HepG2 (cell line): ENCODE results near the gene CADPS. TPM values are rescaled to one million over a fixed set of nuclear protein-coding genes. Genes with fewer than 3 reads are reported as not detected.

Experiments
- ATAC-seq: fragments of 200-7000 bp; cut with Tn5 transposase; 3 replicates; pipeline ENCODE4 v1.9.1; 2020; ENCODE audit warnings: mild to moderate bottlenecking, moderate library complexity
- BruUV-seq: library from RNA; stranded (reverse); fragments of 400-500 nt; replicated peaks from 2 replicates; lab custom pipeline; 2021; lab: Mats Ljungman, UMichigan
- CTCF ChIA-PET: fragments of 300-600 bp; formaldehyde crosslinking; extraction: SDS; loops from one replicate; lab custom pipeline; 2021; ENCODE audit warnings: low total read pairs, inconsistent platforms, low intra/inter-chr PET ratio; lab: Yijun Ruan, JAX
- POLR2A ChIA-PET: fragments of 350-600 bp; sonication (Branson Sonifier 250); formaldehyde crosslinking; loops from one replicate; lab custom pipeline; 2020; ENCODE audit warnings: antibody characterized with exemption, inconsistent platforms; lab: Yijun Ruan, JAX
- DNase-seq: peaks from one replicate; pipeline ENCODE4 v3.0.0-alpha.2; 2015; ENCODE audit warnings: low spot score
- FAIRE-seq: peaks from 3 replicates; lab custom pipeline; 2011; peaks lifted over from hg19 to GRCh38; lab: Jason Lieb, UNC
- H2AFZ ChIP-seq: one replicate; pipeline ENCODE4 v1.6.1; 2011; ENCODE audit warnings: low read length, inconsistent platforms
- H3K27ac ChIP-seq: fragments of 300-600 bp; 3 replicates; pipeline ENCODE4 v1.8.0; 2011; ENCODE audit warnings: mixed run types, mild to moderate bottlenecking, mixed read lengths, low read length, inconsistent platforms; ENCODE audit not compliant: insufficient read depth; ENCODE audit errors: extremely low read length
- H3K27me3 ChIP-seq, 2 experiments: fragments of 200-600 bp in 1 of 2; 2 replicates in 1 of 2; 3 replicates in 1 of 2; pipeline versions ENCODE4 v1.6.0 to v1.8.0; 2011; ENCODE audit warnings: low read length in 2 of 2, mild to moderate bottlenecking in 2 of 2, moderate library complexity in 2 of 2, inconsistent platforms in 1 of 2; ENCODE audit not compliant: insufficient read depth in 2 of 2, control insufficient read depth in 1 of 2
- H3K36me3 ChIP-seq, 2 experiments: fragments of 200-600 bp in 1 of 2; replicated peaks in 1 of 2; 2 replicates in 1 of 2; 3 replicates in 1 of 2; pipeline versions ENCODE4 v1.5.1 to v1.8.0; 2011; ENCODE audit warnings: low read length in 2 of 2, inconsistent platforms in 1 of 2; ENCODE audit not compliant: insufficient read depth in 2 of 2, control insufficient read depth in 1 of 2
- H3K4me1 ChIP-seq: 2 replicates; pipeline ENCODE4 v1.5.1; 2012; ENCODE audit warnings: low read length, inconsistent platforms; ENCODE audit not compliant: insufficient read depth
- H3K4me2 ChIP-seq: 2 replicates; pipeline ENCODE4 v1.6.0; 2011; ENCODE audit warnings: low read depth, low read length, inconsistent platforms
- H3K4me3 ChIP-seq, 3 experiments: fragments of 200-600 bp in 1 of 3; sonication (generic), shearing (Covaris generic) in 1 of 3; replicated peaks in 1 of 3; 2 replicates each; pipeline ENCODE4 v1.5.1; 2011 to 2016; ENCODE audit warnings: low read length in 3 of 3, inconsistent platforms in 2 of 3, low read depth in 2 of 3, mild to moderate bottlenecking in 2 of 3, control low read depth in 1 of 3, mixed read lengths in 1 of 3; ENCODE audit not compliant: insufficient read depth in 1 of 3
- H3K79me2 ChIP-seq: one replicate; pipeline ENCODE4 v1.6.1; 2011; ENCODE audit warnings: low read length, inconsistent platforms; ENCODE audit not compliant: insufficient read depth
- H3K9ac ChIP-seq: 2 replicates; pipeline ENCODE4 v1.6.0; 2011; ENCODE audit warnings: mild to moderate bottlenecking, low read depth, low read length, inconsistent platforms; ENCODE audit not compliant: insufficient read depth
- H3K9me3 ChIP-seq: 2 replicates; pipeline ENCODE4 v1.5.1; 2012; ENCODE audit warnings: mild to moderate bottlenecking, low read length
- H4K20me1 ChIP-seq: 2 replicates; pipeline ENCODE4 v1.6.0; 2011; ENCODE audit warnings: inconsistent platforms, mild to moderate bottlenecking, low read length, moderate library complexity; ENCODE audit not compliant: insufficient read depth
- CCDC6 ChIP-seq: sonication (generic); formaldehyde crosslinking; IDR thresholded peaks from 2 replicates; pipeline ENCODE4 v1.8.1; 2022; ENCODE audit warnings: mild to moderate bottlenecking, missing genetic modification reagents, moderate library complexity
- FOXA3 ChIP-seq: IDR thresholded peaks from 2 replicates; pipeline ENCODE4 v1.6.1; 2016; ENCODE audit warnings: missing genetic modification reagents, missing compliant biosample characterization
- SP1 ChIP-seq, 2 experiments: fragments of 450-650 bp in 1 of 2; sonication (generic) in 1 of 2; formaldehyde crosslinking in 1 of 2; IDR thresholded peaks; 2 replicates each; pipeline versions ENCODE4 v1.4.0 to v1.6.1; 2016 to 2020; ENCODE audit warnings: missing genetic modification reagents in 1 of 2
- ZNF33A ChIP-seq: sonication (generic); formaldehyde crosslinking; IDR thresholded peaks from 2 replicates; pipeline ENCODE4 v1.5.1; 2020; ENCODE audit warnings: missing genetic modification reagents, mild to moderate bottlenecking, moderate library complexity, borderline replicate concordance
- ZNF570 ChIP-seq: sonication (generic); formaldehyde crosslinking; IDR thresholded peaks from 2 replicates; pipeline ENCODE4 v1.4.0; 2020; ENCODE audit warnings: mild to moderate bottlenecking, missing genetic modification reagents, borderline replicate concordance
- ZNF772 ChIP-seq: sonication (generic); formaldehyde crosslinking; IDR thresholded peaks from 2 replicates; pipeline ENCODE4 v1.5.0; 2020; ENCODE audit warnings: mild to moderate bottlenecking, missing genetic modification reagents
- ZNF773 ChIP-seq: sonication (generic); formaldehyde crosslinking; IDR thresholded peaks from 2 replicates; pipeline ENCODE4 v1.4.0; 2020; ENCODE audit warnings: missing genetic modification reagents, borderline replicate concordance
- in situ Hi-C: cut with HindIII; loops from 2 replicates; pipeline ENCODE4 v1.10.0; 2017; ENCODE audit warnings: low pct_unique_long_range_greater_than_20kb; ENCODE audit not compliant: extremely low pct_ligation_motif_present
- intact Hi-C: fragments of 100-400 bp; cut with micrococcal nuclease; formaldehyde crosslinking; loops from one replicate; pipeline ENCODE4 v1.10.0; 2022; ENCODE audit not compliant: unreplicated experiment
- polyA plus RNA-seq, 8 experiments: library from polyadenylated mRNA; depleted of rRNA in 3 of 8; stranded (reverse) in 7 of 8; unstranded in 1 of 8; fragments of >200 nt; fragmentation: Illumina TruSeq in 4 of 8; extraction: Trizol in 4 of 8; gene quantifications; 2 replicates each; pipeline versions ENCODE4 v1.2.1 to v1.2.3, GENCODE V29; 2011 to 2016; ENCODE audit warnings: low read depth in 4 of 8, missing spikeins in 1 of 8, mixed read lengths in 1 of 8; ENCODE audit not compliant: insufficient read depth in 1 of 8
- total RNA-seq, 5 experiments: library from RNA; depleted of rRNA; stranded (reverse); fragments of >200 nt; fragmentation: Illumina TruSeq; extraction: Trizol; gene quantifications; 2 replicates each; pipeline ENCODE4 v1.2.3, GENCODE V29; 2016; ENCODE audit warnings: low read depth in 1 of 5
- TF ChIP-seq, protein P1 (sequence below): sonication (generic); formaldehyde crosslinking; IDR thresholded peaks from 2 replicates; pipeline ENCODE4 v1.8.1; 2023; ENCODE audit warnings: mild to moderate bottlenecking, missing genetic modification reagents, borderline replicate concordance
- TF ChIP-seq, protein P2 (sequence below): sonication (generic); IDR thresholded peaks from 2 replicates; pipeline ENCODE4 v1.6.1; 2016; ENCODE audit warnings: low read depth, borderline replicate concordance

The CADPS gene
- total and polyA plus RNA-seq, 2 of the 13 experiments (the other 11 are each of a cell fraction or from before 2014, with no cell fraction given): not detected

DNA sequence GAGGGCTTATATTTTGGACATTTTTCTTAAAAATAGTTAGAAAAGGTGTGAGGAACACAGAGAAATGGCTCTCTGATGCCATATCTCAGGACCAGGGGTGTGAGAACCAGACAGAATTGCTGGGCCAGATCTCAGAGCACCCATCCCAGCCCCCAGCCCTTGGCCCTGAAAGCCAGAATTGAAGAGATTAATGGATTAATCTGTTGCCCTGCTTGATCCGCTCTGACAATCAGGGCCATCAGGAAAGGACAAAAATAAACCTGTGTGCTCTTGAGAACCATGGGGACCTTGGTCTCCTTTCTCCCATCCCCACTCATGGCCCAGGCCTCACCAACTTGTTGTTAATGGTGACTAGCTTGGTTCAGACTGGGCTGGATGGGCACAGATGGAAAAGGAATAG is 113.5 kb downstream of the CADPS start (continued):
- TF ChIP-seq ZNF772 (CRISPR knock-in tag) (no peak), ZNF33A (CRISPR knock-in tag) (no peak), ZNF570 (no peak)

DNA sequence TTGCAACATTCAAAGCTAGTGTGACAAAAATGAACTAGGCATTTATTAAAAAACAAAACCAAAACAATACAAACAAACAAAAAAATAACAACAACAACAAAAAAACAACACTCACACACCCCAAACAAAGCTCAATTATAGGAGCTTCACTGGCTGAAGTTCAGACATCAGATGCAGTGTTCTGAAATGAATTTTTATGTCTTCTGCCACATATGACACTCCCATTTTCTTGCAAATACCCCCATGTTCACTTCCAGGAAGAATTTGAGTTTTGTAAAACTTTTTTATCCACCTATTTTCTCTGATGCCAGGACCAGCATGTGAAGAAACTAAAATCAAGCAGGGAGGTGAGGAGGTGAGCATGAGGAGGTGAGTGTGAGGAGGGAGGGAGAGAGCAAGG is 113.9 kb downstream of the CADPS start:
- H3K9me3 ChIP-seq: no peaks in the 10 kb centered on the region
- H3K27me3 ChIP-seq: no peaks in the 10 kb centered on the region; a peak in 1 of 5 replicates
- FAIRE-seq (no peak), DNase-seq (no peak), ATAC-seq (no peak)
- no peak overlapping the region for H2AFZ ChIP-seq
- no peaks in the 10 kb centered on the region for H3K36me3 ChIP-seq
- no peak overlapping the region for H3K4me2 ChIP-seq
- TF ChIP-seq, protein P1, sequence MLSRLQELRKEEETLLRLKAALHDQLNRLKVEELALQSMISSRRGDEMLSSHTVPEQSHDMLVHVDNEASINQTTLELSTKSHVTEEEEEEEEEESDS (CRISPR knock-in tag): no peak
- TF ChIP-seq, protein P2, sequence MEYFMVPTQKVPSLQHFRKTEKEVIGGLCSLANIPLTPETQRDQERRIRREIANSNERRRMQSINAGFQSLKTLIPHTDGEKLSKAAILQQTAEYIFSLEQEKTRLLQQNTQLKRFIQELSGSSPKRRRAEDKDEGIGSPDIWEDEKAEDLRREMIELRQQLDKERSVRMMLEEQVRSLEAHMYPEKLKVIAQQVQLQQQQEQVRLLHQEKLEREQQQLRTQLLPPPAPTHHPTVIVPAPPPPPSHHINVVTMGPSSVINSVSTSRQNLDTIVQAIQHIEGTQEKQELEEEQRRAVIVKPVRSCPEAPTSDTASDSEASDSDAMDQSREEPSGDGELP: no peak
- no peak for TF ChIP-seq FOXA3
- no peak for TF ChIP-seq ZNF773 (CRISPR knock-in tag)
- no peak for TF ChIP-seq CCDC6
- TF ChIP-seq SP1 (IDR thresholded peaks at IDR 0.05): no peak
- TF ChIP-seq SP1 (CRISPR knock-in tag; IDR thresholded peaks at IDR 0.05): no peak
- CTCF ChIA-PET: no interaction called here
- no peaks in the 10 kb centered on the region for H3K79me2 ChIP-seq
- POLR2A ChIA-PET: no interaction called here
- no peaks in the 10 kb centered on the region for H3K4me1 ChIP-seq
- in situ Hi-C loops (no loop called here), intact Hi-C loops (no loop called here)
- H3K27ac ChIP-seq: no peak overlapping the region
- BruUV-seq: no TSS peak
- H3K4me3 ChIP-seq: no peak overlapping the region
- no peaks in the 10 kb centered on the region for H4K20me1 ChIP-seq
- H3K9ac ChIP-seq: no peak overlapping the region
